HG02943 (cell line): ENCODE results near the gene KCTD11.
"Not testable (repeated sequence)": the region's sequence is repeated elsewhere in the genome, so short reads cannot be mapped to it uniquely, and the experiment has no call there.

ENCODE experiments used
- ATAC-seq: cut with Tn5 transposase; IDR thresholded peaks from one replicate; pipeline ENCODE4 v1.9.1; 2021; ENCODE audit warnings: mild to moderate bottlenecking, low read depth, moderate library complexity; ENCODE audit not compliant: unreplicated experiment

KCTD11 gene

GRCh38 chr17:7321466-7321865, 30.5 kb upstream of the KCTD11 start:
- ATAC-seq = no peak

GRCh38 chr17:7322520-7323194, 29.3 kb upstream of the KCTD11 start:
- no peak for ATAC-seq

- no peak for ATAC-seq
Measured at GRCh38 chr17:7323731-7324437, 28.1 kb upstream of the KCTD11 start.

GRCh38 chr17:7324438-7324779, 27.6 kb upstream of the KCTD11 start:
- no peak for ATAC-seq

GRCh38 chr17:7325031-7325528, 26.9 kb upstream of the KCTD11 start:
- no peak for ATAC-seq

- no peak for ATAC-seq
Measured at GRCh38 chr17:7326186-7326585, 25.8 kb upstream of the KCTD11 start.

- no peak for ATAC-seq
Measured at GRCh38 chr17:7327056-7327455, 24.9 kb upstream of the KCTD11 start.

GRCh38 chr17:7327501-7327900, 24.5 kb upstream of the KCTD11 start:
- no peak for ATAC-seq

- no peak for ATAC-seq
Measured at GRCh38 chr17:7328009-7328408, 24.0 kb upstream of the KCTD11 start.

GRCh38 chr17:7328840-7329373, 23.1 kb upstream of the KCTD11 start, which contains the start of gene NEURL4:
Gene NEURL4, minus strand, starts transcription at chr17:7329335. Its CDS starts 23 bp downstream, at chr17:7329312.
- ATAC-seq = peak; percentile 13

GRCh38 chr17:7329374-7329996, 22.5 kb upstream of the KCTD11 start:
- ATAC-seq = peak; percentile 55

- peak; percentile 47 for ATAC-seq
Measured at GRCh38 chr17:7329997-7330637, 21.8 kb upstream of the KCTD11 start.

GRCh38 chr17:7330638-7331015, 21.3 kb upstream of the KCTD11 start:
- no peak for ATAC-seq

- ATAC-seq = no peak
Measured at GRCh38 chr17:7332111-7332510, 19.9 kb upstream of the KCTD11 start.

- ATAC-seq = not testable (repeated sequence)
Measured at GRCh38 chr17:7332600-7333069, 19.3 kb upstream of the KCTD11 start.

GRCh38 chr17:7334938-7335538, 16.9 kb upstream of the KCTD11 start:
- no peak for ATAC-seq

GRCh38 chr17:7335765-7336164, 16.2 kb upstream of the KCTD11 start:
- not testable (repeated sequence) for ATAC-seq

GRCh38 chr17:7336240-7337175, 15.5 kb upstream of the KCTD11 start, which contains the start of gene ACAP1:
Gene ACAP1, plus strand, starts transcription at chr17:7336529. Its CDS starts 206 bp downstream, at chr17:7336735.
- ATAC-seq = peak; percentile 60

- not testable (repeated sequence) for ATAC-seq
Measured at GRCh38 chr17:7337600-7337999, 14.4 kb upstream of the KCTD11 start.
